Dermis lymphatic vessel endothelial cell (primary cell): Measurements from ENCODE around the gene MRPS18B. TPM values are rescaled to one million over a fixed set of nuclear protein-coding genes. Genes with fewer than 3 reads are reported as not detected.

Experiments used
- total RNA-seq: library from RNA; depleted of rRNA; stranded (reverse); fragments of >200 nt; gene quantifications from 2 replicates; pipeline ENCODE4 v1.2.1, GENCODE V29; 2014

MRPS18B gene
- total RNA-seq = 50.3 and 70.6 TPM in 2 replicates

DNA sequence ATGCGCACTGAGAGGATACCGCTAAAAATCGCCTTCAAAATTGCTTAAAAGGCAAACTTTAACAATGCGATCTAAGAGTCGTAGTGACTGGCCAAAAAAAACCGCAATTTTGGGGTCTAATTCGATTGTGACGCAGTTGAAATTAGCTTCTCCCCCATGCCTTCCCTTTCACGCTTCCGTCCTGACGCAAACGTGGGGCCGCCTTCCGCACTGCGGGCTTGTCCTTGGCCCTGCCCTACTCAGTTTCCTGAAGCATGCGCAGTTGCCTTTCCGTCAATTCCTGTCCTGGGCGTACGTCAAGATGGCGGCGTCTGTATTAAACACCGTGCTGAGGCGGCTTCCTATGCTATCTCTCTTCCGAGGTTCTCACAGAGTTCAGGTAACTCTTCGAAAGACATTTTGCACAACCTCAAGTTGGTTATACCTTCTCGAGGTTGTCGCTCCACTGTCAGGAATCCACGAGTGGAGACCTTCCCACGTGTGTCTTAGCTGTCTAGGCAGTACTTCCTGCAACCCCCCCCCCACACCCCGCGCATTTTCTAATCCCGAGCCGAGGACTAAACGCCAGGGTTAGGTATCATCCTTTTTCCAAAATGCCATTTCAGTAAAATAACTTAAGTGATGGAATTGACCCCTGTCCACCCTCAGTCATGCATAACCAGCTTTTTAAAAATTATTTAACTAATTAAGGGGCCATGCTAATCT, at the start of gene MRPS18B:
Gene MRPS18B, plus strand, starts transcription at position 276 of the 705 bp plus-strand sequence. Its CDS starts 26 bp downstream, at position 302.

DNA sequence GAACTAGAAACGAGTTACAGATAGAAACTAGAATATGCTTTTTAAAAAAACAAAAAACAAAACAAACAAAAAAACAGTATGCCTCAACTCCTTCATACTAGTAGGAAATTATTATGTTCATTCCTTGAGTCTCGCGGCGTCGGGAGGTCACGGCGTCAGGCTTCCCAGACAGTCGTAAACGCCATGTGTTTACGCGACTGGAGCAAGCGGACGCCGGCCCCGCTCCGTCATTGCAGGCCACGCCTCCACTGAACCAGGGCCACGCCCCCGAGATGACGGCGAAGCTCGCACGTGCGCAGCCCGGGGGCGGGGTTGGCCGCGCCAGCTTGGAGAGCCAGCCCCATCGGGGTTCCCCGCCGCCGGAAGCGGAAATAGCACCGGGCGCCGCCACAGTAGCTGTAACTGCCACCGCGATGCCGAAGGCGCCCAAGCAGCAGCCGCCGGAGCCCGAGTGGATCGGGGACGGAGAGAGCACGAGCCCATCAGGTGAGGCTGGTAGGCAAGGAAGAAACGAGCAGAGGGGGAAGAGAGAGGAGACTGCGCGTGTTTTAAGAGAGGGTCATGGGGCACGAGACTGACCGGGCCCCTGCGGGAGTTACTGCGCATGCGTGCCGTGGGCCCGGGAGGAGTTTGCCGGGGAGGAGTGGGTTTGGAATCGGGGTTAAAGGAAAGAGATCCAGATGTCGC, 46.4 kb upstream of the MRPS18B start, which contains the start of gene ABCF1:
Gene ABCF1, plus strand, starts transcription at position 368 of the 687 bp plus-strand sequence. Its CDS starts 46 bp downstream, at position 414.

DNA sequence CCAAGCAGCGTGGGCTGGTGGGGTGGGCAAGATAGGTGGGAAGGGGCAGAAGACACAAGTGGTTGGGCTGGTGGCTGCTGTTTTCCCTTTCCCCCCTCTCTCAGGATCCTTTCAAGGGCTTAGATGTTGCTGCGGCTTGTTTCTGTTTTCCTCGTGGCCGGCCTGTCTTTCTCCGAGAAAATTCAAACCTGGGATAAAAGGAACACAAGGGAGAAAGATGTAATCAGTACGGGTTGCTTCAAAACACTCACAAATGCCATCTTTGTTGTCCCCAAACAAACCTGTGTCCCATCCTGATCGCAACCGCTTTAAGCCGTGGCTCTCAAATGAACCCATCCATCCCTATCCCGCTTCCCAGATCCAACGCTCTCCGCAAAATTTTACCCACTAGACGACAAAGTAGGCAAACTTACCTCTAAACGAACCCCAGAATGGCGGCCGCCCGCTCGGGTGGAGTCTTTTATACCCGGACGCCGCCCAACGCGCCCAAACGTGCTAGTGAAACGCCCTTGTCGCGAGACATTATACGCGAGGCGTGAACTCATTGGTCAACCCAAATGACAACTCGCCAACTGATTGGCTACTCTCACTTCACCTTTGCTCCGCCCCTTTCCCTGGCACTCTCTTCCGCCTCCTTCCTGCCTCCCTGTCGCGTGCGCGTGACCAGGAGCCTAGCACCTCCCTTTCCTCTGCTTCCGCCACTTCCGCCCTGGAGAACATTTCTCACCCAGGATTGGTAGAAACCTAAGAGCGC, 652 bp upstream of the MRPS18B start, which contains the start of gene PPP1R10:
Gene PPP1R10, minus strand, starts transcription at position 433 of the 754 bp plus-strand sequence. CDS start 7,299 bp downstream, outside the sequence.

DNA sequence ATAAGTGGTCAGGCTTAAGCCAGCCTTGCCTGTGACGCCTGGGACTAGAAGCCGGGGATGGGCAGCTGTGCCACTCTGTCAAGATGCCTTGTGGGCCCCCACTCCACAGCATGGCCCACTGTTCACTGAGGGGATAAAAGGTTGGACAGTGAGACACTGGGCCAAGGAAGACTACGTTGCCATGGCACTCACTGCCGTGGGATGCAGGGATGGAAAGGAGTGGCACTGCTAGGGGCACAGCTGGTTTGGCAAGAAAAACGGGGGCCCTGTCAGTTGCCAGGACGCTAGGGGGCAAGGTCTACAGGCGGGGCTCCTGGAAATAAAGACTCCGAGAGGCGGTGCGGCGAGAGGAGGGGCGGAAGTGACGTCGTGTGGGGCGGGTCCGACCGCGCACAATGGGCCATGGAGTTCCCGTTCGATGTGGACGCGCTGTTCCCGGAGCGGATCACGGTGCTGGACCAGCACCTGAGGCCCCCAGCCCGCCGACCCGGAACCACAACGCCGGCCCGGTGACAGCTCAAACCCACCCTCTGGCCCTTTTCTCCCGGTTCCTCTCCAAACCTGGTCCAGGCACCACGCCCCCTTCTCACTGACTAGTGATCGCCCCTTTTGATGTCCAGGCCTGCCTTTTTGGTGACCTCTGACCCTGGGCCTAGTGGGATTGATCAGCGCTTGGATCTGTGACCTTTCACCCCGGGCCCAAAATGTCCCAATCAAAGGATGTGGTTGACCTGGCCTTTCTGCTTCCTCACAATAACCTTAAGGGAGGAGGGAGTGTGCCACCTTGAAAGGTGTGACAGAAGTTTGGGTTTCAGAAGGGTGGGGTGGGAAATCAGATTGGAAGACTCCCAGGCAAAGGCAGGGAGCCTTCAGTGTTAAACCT, 9.1 kb downstream of the MRPS18B start, which contains the start of gene ATAT1:
Gene ATAT1, plus strand, starts transcription at position 391 of the 883 bp plus-strand sequence.

DNA sequence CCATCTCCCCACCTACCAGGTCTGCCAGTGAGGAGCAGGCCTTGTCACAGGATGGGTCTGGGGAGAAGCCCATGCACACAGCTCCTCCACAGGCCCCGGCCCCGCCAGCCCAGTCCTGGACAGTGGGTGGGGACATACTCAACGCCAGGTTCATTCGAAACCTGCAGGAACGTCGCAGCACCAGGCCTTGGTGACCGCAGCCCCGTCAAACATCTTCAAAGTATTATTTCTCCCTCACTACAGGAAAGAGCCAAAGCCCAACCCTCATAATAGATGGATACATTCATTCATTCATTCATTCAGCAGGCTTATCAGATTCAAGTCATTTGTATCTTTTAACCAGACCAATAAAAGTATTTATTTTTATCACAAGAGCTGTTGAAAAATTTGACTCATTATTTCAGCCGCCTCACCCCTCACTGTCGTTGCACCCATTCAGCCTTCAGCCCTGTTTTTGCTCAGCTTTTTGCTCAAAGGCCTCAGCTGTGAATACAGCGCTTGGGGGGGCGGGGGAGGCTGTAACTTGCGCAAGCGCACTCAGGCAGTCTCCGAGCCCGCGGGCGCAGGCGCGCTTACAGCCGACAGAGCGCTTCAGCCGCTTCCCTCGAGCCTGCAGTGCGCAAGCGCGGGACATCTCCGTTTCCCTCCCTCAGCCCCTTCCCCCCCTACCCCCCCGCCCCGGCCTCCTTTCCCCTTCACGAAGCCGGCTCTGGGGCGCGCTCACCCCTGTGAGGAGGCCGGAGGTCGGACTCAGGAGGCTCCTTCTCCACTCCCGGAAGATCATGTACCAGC, 29.0 kb downstream of the MRPS18B start, which contains the start of gene C6orf136:
Gene C6orf136, plus strand, starts transcription at position 684 of the 792 bp plus-strand sequence. Its CDS starts 99 bp downstream, at position 783.

DNA sequence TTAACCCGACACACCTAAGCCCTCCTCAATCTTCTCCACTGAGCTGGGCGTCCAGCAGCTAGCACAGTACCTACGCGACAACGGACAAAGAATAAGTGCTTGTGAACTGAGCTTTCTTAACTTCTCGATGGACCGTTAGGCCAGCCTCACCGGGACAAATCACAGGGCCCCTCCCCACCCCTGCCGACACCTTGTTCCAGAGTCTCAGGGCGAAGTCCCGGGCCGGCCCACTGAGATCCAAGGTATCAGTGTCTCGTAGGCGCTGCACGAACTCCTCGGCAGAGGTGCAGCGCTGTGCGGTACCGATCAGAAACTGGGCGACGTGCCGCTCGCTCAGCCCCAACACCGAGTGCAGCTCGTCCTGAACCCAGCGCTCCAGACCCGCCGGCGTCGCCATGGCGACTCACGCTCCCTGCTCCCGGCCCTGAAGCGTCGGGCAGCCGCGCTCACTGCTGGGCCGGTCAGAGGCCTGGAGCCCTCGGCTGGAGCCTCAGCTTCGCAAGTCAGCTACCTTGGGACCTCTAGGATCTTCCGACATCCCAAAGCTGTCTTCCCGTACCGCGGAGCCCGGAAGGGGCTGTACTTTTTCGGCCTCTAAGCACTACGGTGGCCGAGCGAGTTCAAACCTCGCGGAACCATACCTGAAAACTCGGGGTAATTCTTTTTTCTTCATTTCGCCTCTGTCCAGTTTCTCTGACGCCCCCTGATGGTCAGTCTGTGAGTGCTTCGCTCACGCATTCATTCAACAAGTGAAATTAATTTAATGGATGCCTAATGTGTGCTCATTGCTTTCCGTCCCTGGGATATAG, 55.0 kb downstream of the MRPS18B start, which contains the start of gene DHX16:
Gene DHX16, minus strand, starts transcription at position 562 of the 809 bp plus-strand sequence. Its CDS starts 165 bp downstream, at position 397.

Other genes starting within 250 kb of the MRPS18B start
- 1,133 and 1,489 TPM in 2 replicates for gene HLA-E, start 128.3 kb upstream of the MRPS18B start, total RNA-seq
- 54.1 and 72.4 TPM in 2 replicates for gene GNL1, start 61.4 kb upstream of the MRPS18B start, total RNA-seq
- 2.6 and 3.4 TPM in 2 replicates for gene PRR3, start 60.5 kb upstream of the MRPS18B start, total RNA-seq
- gene ABCF1, start 46.4 kb upstream of the MRPS18B start, total RNA-seq = 34.6 and 40.5 TPM in 2 replicates
- 12.8 and 13.3 TPM in 2 replicates for gene PPP1R10, start 597 bp upstream of the MRPS18B start, total RNA-seq
- gene ATAT1, start 9.0 kb downstream of the MRPS18B start, total RNA-seq = 4.0 and 4.6 TPM in 2 replicates
- 2.2 and 3.6 TPM in 2 replicates for gene C6orf136, start 29.3 kb downstream of the MRPS18B start, total RNA-seq
- gene DHX16, start 55.2 kb downstream of the MRPS18B start, total RNA-seq = 29.4 and 32.2 TPM in 2 replicates
- 21.8 and 34.0 TPM in 2 replicates for gene PPP1R18, start 68.8 kb downstream of the MRPS18B start, total RNA-seq
- gene NRM, start 73.1 kb downstream of the MRPS18B start, total RNA-seq = 0.86 and 0.98 TPM in 2 replicates
- gene MDC1, start 99.4 kb downstream of the MRPS18B start, total RNA-seq = 4.8 and 5.3 TPM in 2 replicates
- 208 and 236 TPM in 2 replicates for gene TUBB, start 102.5 kb downstream of the MRPS18B start, total RNA-seq
- gene FLOT1, start 124.8 kb downstream of the MRPS18B start, total RNA-seq = 71.3 and 91.2 TPM in 2 replicates
- gene IER3, start 126.7 kb downstream of the MRPS18B start, total RNA-seq = 39.7 and 82.2 TPM in 2 replicates